HG03039 (cell line): ENCODE results near the gene RAMACL.

Source experiments
- ATAC-seq: cut with Tn5 transposase; IDR thresholded peaks from one replicate; pipeline ENCODE4 v1.9.1; 2021; ENCODE audit warnings: mild to moderate bottlenecking, moderate library complexity; ENCODE audit not compliant: unreplicated experiment

Gene RAMACL

DNA sequence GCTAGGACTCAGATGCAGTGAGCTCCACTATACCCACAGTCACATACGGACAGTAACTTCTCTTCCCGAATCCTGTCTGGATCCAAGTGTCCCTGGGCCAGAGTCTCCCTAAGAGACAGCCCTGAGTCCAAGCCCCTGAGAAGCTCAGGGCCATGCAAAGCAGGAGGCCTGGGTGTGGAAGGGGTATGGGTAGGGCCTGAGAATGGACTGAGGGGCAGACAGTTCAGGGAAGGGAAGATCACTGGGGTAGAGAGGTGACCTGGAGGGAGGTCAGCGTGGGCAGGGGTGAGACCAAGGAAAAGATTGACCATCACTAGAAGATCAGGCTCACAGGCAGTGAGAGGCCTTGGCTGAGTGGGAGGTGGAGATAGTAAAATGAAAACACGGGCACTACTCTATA lies 31.8 kb upstream of the RAMACL start:
- ATAC-seq = no peak

DNA sequence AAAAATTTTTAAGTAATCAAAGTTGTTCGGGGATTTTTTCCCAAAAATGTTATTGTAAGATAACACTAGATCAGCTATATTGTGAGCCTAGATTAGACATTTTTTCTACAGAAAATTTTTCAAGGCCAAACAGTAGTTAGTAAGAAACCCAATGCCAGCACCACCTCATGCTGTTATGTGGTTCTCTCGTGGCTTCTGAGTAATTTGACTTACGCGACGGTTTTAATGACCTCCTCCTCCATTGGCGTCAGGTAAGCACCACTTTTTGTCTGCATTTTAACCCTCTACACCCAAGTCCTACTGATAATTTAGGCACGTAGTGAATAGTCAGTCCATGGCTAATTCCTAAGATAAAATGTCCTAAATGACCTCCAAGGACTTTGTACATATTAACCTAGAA lies 30.9 kb upstream of the RAMACL start:
- no peak for ATAC-seq

DNA sequence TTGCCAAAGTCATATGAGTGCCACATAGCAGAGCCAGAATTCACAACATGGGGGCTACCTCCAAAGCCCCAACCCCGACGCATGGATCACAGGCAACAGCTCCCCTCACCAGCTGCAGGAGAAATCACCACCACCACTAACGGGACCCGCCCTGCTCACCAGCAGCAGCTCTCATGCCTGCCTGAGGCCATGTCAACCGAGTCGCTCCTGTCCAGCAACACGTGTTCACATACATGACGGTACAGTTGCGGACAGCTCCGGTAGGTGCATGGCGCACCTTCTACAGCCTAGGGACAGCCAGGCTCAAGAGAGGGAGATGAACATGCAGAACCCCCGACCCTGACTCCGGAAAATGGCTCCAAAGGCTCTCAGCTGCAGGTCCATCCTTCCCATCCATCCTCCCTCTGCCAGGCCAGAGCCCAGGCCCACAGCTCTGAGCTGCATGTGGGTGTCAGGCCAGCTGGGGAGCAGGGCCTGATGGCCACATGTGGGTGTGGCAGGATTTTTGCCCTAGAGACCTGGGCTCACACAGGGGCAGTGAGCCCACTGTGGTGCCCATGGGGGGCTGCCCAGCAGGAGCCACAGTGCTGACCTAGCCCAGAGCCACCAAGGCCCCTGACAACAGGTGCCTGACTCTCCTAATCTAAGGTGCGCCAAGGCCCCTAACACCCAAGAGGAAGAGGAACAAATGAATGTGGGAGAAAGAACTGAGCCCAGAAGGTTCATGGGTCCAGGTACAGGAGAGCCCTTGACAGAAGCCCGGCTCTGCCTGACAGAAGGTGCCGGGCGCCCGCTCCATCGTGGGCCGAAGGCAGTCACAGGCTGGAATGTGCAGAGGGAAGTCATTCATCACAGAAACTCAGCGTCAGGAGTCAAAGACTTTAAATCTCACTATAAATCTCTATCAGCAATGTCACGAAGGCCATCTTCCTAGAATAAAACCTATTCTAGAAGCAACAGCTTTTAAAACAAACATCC lies 30.1 kb upstream of the RAMACL start:
- no peak for ATAC-seq

DNA sequence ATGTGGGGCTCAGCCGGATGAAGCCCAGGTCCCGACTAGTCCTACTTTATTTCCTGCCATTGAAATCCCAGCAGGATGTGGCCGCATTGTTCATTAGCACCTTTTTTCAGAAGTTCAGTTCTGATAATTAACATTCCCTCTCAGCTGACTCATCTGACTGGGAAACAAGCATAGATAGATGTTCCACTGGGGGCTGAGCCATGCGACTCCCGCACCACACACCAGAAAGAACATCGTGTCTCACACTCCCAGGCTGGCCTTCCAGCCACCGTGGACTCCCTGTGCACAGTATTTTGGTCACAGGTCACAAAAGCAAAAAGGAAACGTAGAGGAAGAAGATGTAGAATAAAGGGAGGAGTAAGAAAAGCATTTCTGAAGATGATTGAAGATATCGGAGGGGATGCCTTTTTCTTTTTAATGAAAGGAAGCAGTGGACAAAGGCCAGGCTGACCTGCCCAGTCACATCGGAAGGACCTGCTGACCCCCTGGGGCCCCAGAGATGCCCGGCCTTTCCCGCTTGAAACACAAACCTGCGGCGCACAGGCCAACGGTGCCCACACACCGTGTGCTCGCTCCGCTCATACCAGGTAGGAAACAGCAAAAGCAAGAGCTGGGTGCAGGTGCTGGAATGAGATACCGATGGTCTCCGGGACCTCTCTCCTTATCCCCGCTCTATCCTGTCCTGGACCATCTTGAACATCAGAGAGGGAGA lies 28.7 kb upstream of the RAMACL start:
- no peak for ATAC-seq

DNA sequence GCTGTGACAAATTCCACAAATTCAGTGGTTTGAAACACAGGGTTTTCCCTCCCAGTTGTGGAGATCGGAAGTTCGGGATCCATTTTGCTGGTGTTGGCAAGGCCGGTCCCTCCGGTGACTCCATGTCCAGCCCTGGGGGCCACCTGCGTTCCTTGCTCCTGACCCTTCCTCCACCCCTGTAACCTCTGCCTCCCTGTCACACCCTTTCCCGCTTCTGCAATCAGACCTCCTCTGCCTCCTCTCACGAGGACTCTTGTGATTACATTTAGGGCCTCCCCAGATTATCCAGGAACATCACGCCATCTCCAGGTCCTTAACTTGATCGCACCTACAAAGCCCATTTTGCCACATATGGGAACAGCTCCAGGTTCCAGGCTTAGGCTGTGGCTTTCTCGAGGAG lies 28.1 kb upstream of the RAMACL start:
- no peak for ATAC-seq

DNA sequence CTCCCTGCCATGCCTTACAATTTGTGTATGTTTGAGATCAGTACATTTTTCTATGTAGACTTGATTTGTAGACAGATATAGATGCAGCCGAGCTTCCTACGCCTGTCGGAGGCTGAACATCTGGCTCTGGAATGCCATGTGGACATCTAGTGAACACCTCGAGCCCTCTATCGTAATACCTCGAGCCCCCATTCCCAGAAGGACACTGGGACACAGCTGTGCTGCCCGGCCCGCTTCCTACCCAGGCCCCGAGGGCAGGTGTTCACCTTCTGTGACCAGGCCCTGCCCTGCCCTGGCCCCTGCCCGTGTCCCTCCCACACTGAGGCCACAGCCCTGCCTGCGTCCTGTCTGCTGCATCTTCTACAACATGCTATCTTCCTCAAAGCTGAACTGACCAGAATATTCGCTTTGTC lies 27.7 kb upstream of the RAMACL start:
- ATAC-seq = no peak

DNA sequence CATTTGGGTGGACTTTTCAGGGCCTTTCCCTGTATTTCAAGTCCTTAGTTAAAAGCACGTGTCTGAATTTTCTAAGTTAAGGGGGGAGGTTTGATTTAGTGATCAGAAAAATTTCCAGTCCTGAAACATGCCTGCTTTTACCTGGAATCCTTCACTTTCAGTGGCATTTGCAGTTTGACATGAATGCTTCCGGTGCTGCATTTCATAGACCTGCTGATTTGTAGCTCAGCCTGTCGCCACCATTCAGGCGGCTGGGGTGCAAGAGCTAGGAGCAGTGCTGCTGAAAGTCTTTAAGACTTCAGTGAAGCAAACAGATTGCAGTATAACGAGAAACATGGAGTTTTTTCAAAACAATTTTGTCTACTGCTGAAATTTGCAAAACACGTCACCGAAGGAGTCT lies 26.5 kb upstream of the RAMACL start:
- ATAC-seq = no peak

DNA sequence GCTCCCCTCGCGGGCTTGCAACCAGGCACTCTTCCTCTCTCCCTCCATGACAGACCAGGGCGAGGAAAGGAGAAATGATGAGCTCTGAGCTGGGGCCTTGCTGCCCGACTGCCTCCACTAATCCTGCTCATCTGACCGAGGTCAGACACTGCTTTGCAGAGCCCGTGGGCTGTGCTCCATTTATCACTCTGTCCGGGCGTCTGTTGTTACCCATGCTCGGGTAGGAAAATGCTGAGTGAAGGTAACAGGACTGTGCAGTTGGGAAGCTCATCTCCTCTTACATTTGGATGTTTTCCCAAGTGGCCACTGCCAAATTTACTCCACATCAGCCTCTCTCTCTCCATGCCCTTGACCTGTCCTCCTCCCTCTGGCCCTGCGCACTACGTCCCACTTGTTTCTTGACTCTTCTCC lies 26.0 kb upstream of the RAMACL start:
- ATAC-seq = no peak

DNA sequence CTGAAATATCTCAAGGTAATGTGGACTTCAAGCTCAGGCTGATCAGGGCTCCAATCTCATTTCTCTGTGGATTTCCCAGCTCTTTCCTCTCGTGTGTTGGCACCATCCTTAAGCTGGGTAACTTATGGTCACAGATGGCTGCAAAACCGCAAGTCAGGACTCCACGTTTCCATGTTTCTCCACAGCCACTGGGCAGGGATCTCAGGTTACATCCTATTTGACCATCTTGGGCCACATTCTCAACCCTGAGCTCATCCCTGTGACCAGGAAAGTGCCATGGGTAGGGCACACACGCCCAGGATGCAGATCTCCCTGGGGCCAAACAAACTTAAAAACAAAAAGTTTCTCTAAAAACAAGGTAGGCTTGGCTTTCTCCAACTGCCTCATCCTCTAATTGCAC lies 25.2 kb upstream of the RAMACL start:
- ATAC-seq = no peak

DNA sequence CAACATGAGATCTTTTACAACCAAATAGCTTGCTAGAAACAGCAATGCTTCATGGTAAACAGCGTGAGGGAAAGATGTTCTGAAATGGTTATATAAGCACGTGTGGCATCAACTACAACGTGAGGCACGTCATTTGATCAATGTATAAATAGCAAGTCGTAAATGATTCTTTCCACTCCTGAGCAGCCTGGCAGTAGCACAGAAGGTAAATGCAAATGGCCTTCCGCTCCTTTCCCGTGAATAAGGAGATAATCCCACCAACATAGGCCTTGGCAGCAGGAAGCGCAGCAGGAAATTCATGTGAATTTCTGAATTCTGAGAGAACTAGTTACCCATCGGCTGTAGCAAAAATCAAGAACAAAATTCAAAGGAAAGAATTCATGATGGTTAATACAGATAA lies 23.6 kb upstream of the RAMACL start:
- ATAC-seq = no peak

DNA sequence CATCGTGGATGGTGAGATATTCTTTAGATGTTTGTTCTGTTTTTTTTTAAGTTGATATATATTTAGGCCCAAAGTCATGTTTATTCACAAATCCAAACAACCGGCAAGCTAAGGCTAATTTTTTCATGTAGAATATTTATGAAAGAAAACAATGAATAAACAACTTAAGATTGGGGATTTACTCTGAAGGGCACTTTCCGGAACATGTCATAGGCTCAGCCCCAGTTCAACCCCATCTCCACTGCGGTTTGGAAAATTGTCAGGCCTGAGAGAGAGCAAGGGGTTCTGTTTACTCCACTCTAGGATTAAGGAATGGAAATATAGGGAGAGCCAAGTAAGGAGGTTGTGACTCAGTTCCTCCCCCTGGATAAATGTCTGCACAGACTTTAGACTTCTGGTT lies 22.3 kb upstream of the RAMACL start:
- no peak for ATAC-seq

DNA sequence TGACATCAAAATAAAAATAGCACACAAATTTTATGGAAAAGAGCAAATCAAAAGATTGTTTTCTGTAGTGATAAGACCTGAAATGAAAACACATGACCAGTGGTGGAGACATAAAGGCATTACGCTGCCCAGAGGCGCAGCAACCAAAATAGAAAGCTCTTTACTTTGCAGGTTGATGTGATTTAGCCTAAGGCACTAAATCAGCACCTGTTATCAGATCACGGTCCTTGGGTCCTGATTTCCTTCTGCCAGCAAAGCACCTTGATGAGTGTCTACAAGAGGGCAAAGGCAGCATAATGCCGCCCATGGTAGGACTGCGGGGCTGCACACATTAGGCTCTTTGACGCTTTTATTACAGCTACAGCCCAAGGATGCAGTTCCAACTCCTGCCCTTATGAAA lies 19.3 kb upstream of the RAMACL start:
- ATAC-seq = no peak

DNA sequence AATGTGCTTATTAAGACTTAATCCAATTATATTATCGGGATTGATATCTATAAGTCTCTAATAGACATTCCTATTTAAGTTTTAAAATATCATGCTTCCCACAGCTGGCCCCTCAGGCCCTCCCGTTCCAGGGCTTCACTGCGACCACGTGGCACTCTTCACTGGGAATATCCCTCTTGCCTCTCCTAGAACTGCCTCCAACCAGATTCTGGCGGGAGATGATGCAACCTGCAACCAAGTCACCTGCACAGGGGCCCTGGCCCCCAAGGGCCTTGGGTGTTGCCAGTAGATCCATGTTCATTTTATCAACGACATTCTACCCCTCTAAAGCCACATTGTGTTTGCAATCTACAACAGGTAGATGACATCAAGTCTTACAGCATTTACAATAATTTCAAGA lies 18.4 kb upstream of the RAMACL start:
- no peak for ATAC-seq

DNA sequence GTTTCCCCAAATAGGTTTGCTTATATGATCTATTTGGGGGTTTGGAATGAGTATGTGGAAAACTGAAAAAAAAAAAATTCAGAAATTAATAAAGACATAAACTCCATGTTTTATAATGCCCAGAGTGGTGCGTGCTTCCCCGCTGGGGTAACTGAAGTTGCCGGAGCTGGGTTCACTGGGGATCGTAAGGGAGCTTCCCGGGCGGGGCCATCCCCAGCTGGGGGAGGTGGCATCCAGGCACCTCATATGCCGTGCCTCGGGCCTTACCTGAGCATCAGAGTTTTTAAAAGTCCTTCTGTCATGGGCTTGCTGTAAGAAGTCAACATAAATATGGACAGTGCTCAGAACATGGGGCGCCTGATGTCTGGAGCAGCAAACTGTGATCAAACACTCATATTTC lies 17.9 kb upstream of the RAMACL start:
- no peak for ATAC-seq

DNA sequence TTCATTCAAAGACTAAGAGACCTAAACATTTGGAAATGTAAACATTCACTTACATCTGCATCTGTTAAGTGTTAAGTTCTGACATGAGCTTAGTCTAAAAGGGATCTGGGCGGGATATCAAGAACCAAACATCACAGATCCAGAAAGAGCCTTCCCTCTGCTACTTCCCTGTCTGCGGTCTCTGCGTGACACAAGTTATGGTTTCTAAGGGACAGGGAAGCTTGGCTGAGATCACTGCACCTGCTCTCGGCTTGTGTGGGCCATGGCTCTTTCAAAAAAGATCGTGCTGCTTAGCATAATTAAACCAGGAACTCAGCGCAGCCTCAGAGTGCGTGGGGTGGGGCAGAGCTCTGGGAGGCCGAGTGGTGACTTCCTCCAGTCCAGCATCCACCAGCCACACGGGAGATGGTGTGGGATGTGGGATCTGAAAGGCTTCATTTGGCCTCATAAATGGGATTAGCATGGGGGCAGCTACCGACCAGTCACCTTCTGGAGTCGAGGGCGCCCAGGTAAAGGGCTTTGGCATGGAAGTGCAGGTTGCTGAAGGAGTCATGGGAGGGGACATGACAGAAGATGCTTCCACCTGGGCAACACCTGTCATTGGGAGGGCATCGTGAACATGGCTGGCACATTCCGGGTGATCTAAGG lies 16.7 kb upstream of the RAMACL start:
- ATAC-seq = no peak

DNA sequence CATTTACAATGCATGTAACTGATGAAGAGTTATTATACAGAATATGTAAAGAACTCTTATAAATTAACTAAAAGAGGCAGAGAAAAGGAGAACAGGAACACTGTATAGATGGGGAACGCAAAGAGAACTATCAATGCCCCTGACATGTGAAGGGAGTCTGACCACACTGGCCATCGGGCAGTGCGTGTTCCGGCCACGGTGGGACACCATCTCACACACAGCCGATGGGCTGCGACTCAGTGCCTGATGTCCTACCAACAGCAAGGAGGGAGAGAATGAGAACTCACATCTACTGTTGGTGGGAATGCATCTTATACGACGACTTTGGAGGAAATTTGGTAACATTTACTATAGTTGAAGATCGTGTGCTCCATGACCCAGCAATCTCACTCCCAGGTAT lies 15.5 kb upstream of the RAMACL start:
- ATAC-seq = no peak

DNA sequence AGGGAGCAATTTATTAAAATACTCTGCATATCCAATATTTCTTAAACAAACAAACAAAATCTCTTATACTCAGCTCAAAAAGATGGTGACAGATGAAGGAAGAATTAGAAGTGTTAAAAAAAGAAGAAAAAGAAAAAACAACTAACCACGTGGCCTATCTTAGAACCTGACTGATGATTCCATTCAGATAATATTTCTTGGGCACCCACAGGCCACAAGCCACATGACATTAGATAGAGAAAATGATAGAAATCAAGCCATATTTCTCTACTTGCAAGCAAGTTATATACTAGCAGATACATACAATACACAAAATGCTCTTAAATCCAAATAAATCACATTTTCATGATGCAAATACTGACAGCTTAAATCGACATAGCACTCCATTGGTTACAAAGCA lies 14.5 kb upstream of the RAMACL start:
- no peak for ATAC-seq

DNA sequence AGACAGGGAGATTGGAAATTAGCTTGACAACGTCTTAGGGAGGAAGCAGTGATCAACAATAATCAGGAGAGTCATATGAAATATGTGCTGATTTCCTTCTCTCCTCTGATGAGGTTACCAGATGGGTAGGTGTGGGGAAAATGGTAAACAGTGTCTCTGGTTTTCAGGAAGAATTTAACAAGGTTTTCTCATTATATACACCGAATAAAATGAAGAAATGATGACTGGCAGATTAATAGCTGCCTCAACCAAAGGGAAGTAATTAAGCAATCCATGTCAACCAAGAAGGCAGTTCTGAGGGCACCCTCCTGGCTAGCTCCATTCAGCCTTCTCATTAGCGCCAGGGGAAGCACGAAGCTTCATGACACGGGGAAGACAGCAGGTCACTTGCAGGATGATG lies 12.7 kb upstream of the RAMACL start:
- ATAC-seq = no peak

DNA sequence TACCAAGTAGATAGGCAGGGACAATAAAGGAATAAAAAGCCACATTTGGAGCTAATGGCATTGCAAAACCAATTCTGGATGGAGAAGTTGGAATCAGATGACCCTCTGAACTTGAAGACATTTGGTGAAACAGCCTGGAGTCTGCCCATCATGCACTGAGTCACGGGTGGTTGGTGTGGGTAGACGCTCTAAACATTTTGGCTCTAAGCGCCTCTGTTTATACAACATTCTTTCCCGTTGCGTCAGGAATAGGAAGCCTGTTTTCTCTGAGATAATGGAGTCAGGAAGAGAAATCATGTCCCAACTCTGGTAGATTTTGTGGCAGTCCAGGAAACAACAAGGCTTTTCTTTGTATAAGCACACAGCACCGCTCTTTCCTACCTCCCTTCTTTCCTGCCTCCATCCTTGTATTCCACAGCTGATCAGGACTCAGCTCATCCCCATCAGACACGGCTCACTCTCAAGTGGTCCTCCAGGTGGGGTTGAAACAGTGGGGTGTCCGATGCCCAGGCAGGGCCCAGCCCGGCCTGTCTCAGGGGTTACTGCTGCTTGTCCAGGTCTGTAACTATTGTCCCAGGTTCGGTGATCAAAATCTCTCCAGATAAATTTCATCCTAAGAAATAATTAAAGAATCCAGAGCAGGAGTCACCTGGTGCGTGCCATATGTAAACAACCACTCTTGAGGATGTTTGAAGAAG lies 12.1 kb upstream of the RAMACL start:
- no peak for ATAC-seq

DNA sequence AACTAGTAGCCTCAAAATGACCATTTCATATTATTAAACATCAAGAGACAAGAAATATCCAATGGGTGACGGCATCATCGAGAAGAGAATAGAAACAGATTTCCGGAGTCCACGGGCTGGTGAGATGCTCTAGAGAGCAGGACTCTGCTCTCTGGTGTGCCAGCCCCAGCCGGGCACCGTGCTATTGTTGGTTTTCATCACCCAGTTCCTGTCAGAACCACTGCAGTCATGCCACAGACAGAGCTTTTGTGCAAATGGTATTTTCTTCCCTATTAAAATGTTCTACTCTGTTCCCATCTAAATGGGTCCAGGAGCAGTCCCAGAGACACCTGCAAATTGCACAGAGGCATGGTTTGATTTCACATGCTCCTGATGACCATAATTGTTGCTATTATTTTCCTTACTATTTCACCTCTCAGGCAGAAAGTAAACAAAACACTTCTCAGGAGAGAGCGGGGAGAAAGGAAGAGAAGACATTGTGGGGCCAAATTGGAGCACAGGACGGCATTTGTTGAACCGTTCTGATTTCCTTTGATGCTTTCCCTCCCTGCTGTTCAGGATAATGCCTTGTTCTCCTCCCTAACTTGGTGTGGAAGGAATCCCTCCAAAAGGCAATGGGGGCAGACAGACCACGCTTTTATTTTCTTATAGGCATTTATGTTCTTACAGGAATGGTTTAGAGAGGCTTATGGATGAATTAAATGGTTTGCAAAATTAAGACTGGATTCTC lies 11.4 kb upstream of the RAMACL start:
- ATAC-seq = no peak
